Measurements from ENCODE around the gene CDH4.

The CDH4 gene

DNA sequence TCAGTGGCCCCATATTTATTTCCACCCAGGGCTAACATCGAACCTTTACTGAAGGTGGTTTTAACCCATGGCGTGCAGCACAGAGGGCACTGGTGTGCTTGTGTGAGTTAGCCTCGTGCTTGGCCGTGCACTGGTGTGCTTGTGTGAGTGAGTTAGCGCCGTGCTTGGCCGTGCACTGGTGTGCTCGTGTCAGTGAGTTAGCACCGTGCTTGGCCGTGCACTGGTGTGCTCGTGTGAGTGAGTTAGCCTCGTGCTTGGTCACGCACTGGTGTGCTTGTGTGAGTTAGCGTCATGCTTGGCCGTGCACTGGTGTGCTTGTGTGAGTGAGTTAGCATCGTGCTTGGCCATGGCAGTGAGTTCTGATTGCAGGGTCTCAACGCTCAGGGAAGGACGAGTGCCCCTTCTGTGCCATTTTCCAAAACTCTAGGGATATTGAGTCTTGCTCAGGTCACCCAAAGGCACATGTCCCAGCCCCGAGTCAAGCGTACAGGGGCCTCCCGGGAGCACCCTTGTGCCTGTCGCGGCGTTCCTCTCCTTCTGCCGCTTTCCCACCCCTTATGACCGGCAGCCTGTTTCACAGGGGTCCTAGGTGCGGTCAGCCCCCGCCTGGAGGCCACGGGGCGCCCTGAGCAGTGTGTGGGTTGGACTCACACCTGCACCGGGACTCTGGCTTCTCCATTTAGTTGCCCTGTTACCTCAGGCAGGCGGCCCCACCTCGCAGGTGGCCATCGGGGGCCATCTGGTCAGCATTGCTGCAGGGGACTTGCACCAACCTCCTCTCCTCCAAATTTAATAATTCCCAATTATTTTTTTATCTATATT, 399.1 kb downstream of the CDH4 start:
- DNase-seq (ENCODE audit: low read depth in 2 of 2), result no peak

DNA sequence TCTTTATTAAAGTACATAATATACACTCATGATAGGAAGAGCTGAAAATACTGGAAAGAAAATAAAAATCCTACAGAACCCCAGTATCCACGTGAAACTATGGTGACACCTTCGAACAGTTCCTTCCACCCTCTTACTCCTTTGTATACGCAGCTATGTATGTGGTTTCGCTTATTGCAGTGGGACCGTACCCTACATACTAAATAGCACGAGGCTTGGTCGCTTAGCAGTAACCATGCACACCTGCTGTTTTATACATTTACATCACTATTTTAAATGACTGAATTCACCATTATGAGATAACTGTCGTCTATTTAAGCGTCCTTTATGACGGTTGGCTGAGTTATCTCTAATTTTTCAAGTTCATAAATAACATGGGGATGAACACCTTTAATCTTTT, 400.1 kb downstream of the CDH4 start:
- DNase-seq (ENCODE audit: low read depth in 2 of 2), result no peak

DNA sequence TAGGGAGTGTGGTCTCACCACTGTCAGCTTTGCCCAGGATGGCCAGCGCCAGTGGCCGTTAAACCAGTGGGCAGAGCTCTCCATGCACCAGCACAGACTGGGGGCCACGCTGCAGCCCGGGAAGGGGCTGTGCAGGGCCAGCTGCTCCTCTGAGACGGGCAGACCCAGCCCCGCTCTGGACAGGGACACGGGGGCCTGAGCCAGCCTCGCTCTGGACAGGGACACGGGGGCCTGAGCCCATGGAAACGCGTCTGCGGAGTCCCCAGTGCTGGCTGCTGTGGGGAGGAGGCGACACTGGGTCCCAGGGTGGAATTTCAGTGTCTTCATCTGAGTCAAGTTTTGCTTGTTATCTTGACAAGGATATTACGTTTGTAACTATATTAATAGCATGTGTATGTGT, 402.7 kb downstream of the CDH4 start:
- DNase-seq (ENCODE audit: low read depth in 2 of 2), result no peak

DNA sequence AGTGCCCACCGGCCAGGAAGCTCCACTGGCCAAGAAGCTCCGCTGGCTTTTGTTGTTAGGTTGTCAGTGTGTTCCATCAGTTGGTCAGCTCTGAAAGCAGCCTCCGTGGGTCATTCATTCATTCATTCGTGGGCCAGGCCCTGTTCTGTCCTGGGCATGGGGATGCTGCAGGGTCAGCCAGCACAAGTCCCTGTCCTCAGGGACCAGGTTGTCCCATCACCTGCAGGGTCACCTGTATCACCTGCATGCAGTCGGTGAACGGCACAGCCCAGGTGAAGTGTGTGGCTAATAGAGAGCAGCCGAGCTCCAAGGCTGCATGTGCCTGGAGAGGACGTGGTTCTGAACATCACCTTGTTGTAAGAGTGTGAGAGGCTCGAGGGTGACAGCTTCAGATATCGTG, 403.5 kb downstream of the CDH4 start:
- no peak for DNase-seq (ENCODE audit: low read depth in 2 of 2)

DNA sequence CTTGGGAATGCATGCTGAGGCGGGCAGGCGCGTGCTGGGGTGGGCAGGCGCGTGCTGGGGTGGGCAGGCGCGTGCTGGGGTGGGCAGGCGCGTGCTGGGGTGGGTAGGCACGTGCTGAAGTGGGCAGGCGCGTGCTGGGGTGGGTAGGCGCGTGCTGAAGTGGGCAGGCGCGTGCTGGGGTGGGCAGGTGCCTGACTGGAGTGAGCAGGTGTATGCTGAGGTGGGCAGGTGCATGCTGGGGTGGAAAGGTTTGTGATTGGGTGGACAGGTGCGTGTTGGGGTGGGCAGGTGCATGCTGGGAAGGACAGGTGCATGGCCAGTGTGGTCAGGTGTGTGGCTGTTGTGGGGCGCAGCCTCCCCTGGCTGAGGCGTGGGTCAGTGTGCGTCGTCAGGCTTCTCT, 404.1 kb downstream of the CDH4 start:
- no peak for DNase-seq (ENCODE audit: low read depth in 2 of 2)

DNA sequence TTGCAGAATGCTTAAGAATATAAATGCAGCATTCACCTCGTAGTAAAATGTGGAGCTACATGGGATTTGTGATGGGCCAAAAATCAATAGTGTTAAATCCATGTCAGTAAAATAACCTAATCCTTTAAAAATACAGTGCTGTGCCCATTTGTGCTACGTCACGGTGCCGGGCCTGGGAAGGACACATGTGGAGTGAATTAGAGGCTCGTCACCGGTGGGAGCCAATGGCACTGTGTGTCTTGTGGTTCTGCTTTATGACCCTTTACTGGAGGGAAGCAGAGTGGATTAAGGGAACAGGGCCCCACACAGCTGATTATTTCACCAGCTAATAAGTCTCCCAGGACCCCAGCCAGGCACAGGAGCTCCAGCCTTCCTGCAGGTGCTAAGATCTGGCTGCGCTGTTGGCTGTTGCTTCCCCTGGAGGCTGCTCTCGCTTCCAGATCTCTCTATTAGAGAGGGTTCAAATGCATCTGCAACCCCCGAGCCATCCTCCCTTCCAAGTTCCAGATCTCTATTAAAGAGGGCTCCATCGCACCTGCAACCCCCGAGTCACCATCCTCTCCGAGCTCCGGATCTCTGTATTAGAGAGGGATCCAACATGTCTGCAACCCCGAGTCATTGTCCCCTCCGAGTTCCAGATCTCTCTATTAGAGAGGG, 405.8 kb downstream of the CDH4 start:
- DNase-seq (ENCODE audit: low read depth in 2 of 2), result no peak

DNA sequence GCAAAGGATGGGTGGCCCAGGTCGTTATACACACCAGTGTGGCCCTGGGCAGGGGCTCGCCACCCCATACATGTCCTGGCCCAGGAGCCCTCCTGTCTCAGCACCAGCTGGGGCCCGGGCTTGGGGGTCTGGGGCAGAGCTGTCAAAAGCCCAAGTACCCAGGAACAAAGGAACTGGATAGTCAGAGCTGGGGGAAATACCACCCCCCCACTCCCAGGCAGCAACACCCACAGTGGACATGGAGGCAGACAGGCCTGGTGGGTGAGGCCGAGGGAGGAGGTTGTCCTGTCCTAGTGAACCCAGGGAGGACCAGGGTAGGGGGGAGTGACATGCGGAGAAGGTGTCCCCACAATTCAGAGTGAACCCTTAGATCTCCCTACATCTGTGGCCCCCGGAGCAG, 406.5 kb downstream of the CDH4 start:
- DNase-seq (ENCODE audit: low read depth in 2 of 2), result no peak

DNA sequence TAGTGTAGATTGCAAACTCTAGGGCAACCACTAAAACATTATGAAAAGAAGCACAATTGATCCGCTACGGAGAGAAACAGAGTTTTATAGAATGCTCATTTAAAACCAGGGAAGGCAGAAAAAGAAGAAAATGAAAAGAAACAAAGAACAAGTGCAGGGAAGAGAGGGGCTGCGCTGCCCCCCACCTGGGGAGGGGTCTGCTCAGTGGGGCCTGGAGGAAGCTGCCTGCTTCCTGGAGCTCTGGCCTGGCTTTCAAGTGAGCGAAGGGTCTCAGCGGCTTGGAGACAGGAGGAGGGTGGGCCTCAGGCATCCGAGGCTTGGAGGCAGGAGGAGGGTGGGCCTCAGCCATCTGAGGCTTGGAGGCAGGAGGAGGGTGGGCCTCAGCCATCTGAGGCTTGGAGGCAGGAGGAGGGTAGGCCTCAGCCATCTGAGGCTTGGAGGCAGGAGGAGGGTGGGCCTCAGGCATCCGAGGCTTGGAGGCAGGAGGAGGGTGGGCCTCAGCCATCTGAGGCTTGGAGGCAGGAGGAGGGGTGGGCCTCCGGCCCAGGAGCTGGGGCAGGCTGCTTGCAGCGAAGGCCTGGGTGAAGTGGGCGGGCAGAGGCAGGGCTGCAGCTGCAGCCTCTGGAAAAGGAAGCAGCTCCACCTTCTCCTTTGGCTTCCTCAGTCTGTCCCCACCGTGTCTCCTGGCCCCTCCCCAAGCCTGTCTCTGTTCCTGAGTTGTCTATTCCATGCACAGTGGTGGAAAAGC, 407.4 kb downstream of the CDH4 start:
- no peak for DNase-seq (ENCODE audit: low read depth in 2 of 2)

DNA sequence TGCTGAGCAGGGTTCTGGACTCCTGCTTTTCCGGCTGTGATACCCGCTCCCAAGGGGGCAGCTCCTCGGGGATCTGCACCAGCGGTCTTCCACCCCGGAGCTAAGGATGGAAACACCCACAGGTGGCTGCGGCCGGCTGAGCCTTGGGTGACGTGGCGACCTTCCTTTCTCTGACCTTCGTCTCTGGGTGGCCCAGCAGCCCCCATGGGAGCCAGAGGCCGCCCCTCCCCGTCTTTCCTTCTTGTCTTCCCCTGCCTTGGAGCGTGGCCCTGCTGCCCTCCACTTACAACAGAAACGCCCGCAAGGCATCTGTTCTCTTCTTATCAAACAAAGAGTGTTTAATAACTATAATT, 407.9 kb downstream of the CDH4 start:
- no peak for DNase-seq (ENCODE audit: low read depth in 2 of 2)

DNA sequence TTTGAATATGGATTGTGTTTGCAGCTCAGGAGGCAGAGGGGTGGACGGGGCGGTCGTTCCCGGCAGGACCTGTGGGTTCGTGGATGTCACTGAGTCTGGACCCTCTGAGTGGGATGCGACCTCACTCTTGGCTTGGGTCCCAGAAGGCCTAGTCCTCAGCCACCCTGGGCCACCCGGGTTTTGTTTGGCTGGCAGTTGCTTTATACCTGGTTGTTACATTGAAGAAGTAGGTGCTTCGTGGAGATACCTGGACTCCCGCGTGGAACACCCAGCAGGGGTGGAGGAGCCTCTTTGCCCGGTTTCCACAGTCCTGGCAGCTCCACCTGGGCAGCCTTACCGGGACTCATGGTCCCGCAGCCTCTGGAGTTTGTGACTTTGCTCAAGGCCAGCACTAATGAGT, 408.5 kb downstream of the CDH4 start:
- DNase-seq (ENCODE audit: low read depth in 2 of 2), result no peak

DNA sequence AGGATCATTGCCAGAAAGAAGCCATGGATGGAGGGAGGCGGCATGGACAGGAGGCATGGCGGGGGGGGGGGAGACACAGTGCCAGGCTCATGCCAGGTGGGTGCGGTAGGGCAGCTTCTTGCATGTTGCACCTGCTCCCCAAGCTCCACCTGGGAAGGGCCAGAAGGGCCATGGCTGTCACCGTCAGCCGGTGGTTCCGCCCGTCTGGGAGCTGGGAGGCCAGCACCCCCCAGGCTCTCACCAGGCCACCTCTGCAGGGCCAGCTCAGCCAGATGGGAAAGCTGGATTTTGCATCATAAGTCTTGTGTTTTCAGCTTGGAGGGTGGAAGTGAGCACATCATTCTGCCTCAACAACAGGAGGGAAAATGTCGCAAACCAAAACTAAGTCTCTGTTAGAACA, 409.0 kb downstream of the CDH4 start:
- no peak for DNase-seq (ENCODE audit: low read depth in 2 of 2)

DNA sequence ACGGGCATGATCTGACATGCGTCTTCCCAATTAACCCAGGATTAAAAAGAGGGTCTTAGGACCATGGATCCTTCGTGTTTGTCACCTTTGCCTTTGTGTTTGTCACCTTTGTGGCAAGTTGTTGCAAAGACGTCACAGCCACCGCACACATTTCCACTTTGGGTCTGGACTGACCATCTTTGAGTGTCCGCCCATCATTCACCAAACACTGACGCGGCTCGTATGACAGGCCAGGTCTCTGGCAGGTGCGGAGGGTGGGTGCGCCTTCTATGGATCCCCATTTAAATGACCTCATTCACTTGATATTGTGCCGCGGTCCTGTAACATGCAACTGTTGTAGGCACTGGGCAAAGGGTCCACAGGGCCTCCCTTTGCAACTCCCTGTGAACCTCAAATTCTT, 409.5 kb downstream of the CDH4 start:
- DNase-seq (ENCODE audit: low read depth in 2 of 2), result no peak

DNA sequence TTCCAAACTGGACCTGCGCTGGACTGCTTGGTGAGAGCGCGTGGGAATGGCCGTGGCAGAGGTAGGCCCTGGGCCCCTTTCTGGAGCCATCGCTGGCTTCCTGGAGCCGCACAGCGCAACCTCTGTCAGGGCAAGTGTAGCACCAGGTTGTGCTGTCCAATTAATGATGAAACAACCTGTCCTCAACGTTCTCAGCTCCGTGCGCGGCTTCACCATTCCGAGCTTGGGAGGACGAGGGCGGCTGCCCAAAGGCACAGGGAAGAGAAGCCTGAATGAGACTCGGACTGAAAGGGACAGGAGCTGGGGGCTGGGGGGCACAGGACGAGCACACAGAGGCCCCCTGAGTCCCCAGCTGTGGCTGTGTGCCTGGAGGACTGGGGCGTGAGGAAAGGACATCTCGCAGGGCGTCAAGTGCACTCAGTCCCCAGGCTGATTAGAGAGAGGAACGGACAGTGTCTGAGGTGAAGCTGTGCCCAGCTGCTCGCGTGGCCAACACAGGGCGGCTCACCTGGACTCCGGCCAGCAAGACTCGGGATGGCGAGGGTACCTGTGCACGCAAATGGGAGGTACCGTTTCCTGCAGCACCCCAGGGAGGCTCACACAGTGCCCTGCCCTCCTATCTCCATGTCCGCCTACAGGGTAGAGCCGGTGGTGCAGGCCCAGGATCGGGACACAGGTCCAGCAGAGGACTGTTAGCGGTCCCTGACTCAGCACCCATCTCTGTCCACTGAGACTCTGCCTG, 410.3 kb downstream of the CDH4 start:
- DNase-seq (ENCODE audit: low read depth in 2 of 2), result no peak

DNA sequence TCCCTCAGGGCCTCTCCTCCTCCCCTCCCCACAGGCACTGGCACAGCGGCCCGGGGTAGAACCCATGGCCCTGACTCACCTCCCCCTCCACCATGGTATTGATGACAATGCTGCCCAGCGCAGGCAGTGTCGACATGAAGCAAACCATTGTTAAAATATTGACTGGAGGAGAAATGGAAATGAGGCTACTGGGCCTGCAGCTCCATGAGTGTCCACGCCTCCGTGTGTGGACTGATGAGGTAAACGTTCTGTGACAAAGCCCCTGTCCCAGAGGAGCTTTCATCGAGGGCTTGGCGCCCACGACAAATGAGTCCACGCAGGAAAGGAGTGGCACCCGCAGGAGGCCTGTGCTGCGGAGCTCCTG, 410.9 kb downstream of the CDH4 start:
- no peak for DNase-seq (ENCODE audit: low read depth in 2 of 2)

DNA sequence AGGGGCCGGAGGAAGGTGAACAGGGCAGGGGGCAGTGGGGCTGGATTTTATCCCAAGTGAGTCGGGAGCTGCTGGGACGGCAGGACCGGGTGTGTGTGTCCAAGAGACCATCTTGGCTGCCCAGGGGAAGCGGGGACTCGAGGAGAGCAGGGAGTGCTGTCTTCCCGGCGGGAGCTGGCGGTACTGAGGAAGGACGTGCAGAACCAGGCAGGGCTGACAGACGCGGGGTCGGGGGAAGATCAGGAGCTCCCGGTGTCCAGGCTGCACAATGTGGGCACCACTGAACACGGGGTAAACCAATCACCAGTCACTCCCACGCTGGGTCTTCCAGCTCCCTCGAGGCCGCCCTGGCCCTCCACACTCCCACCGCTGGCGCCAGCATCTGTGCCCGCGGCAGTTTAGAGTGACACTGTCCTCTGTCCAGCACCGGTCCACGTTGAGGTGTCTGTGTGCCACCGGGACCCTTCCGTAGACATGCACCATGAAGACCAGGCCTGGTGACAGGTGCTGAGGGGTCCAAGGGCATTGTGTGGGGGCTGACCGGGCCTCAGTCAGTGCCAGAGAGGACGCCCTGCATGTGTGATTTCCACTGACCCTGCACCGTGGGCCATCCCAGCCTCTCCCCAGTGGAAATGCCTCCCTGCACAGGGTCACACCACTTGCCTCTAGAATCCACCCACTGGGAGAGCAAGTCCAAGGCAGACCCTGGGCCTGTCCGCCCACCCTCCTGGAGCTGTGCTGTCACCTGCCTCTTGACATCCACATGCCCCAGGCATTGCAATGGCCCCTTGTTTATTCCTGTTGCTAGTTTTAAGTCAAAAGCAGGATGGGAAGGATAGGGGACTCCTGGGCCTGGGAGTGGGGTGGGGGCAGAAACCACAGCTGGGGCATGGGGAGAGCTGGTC, 411.7 kb downstream of the CDH4 start:
- DNase-seq (ENCODE audit: low read depth in 2 of 2), result no peak

DNA sequence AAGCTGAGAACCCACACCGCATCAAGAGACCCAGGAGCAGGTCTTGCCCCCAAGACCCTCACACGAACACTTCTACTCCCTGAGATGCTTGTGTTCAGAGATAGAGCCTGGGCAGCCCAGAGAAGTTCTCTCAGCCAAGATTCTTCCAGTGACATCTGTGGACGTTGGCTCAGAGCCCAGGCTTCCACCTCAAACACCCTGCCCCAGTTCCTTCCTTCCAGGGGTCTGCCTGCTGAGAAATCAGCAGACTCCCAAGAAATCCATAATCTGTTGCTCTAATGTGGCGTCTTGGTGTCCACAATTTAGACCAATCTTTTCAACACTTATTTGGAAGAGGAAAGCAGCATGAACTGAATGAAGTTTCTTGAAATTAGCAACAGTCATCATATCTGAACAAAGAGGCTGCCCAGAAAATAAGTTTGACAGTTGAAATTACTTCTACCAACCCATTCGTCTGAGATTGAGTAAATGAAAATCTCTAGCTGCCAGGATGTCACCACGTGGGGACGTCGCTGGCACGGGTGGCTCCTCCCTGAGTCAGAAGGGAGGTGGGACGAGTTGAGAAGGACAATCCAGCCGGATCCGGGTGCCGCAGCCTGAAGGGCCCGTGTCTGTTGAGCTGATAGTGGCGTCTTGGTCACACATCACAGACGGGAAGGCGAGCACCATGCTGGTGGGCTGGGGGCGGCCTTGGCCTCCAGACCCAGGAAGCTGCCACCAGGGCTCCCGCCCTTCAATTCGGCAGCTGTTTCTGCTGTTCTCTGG, 412.7 kb downstream of the CDH4 start:
- DNase-seq (ENCODE audit: low read depth in 2 of 2), result no peak

DNA sequence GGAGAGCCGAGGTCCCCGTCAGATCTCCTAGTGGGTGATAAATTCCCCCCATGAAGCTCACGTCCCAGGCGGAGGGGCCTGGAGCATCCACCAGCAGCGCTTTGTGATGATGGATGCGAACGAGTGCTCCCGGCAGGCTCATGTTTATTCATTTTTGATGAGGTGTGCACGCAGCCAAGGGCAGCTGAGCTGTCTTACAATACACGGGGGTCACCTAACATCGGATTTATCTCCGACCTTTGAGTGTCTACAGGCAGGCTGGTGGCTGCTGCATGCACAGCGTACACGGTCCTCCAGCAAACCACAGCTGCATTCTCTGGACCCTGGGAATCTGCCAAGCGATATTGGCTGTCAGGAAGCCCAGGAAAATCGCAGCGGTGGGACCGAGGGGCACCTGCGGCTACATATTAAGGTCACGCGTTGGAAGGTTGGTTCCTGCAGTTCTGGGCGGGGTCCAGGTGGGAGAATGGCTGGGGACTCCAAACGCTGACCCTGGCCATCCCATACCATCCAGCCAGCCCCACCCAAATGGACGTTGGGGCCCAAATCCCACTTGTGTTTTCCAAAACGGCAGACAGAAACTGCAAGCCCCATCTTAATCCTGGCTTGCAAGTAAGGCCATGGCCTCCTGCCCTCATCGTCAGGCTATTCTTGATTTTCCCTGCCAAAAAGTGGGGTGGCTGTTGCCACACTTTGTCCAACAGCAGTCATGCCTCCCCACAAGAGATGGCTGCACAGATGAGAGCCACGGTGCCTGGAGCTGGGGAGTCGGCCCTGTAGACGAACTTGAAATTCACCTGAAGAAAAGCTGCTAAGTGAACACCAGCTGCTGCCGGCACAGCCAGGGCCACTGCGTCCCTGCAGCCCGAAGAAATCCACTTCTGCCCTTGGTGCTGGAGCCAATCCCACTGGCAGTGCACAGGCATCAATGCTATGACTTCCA, 413.7 kb downstream of the CDH4 start:
- no peak for DNase-seq (ENCODE audit: low read depth in 2 of 2)

DNA sequence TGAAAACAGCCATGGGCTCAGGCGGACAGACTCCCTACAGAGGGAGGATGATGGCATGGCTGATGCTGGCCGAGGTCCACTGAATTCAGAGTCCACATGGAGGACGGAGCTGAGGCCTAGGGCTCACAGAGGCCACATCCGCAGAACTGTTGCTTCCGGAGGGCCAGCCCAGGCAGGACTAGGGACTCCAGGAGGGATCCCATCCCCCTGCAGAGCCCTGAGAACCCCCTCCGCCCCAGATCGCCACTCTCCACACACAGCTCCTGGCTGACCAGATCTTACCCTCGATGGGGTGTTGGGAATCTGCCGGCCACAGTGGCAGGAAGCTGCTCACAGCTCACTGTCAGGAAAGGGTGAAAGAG, 414.4 kb downstream of the CDH4 start:
- DNase-seq (ENCODE audit: low read depth in 2 of 2), result no peak

DNA sequence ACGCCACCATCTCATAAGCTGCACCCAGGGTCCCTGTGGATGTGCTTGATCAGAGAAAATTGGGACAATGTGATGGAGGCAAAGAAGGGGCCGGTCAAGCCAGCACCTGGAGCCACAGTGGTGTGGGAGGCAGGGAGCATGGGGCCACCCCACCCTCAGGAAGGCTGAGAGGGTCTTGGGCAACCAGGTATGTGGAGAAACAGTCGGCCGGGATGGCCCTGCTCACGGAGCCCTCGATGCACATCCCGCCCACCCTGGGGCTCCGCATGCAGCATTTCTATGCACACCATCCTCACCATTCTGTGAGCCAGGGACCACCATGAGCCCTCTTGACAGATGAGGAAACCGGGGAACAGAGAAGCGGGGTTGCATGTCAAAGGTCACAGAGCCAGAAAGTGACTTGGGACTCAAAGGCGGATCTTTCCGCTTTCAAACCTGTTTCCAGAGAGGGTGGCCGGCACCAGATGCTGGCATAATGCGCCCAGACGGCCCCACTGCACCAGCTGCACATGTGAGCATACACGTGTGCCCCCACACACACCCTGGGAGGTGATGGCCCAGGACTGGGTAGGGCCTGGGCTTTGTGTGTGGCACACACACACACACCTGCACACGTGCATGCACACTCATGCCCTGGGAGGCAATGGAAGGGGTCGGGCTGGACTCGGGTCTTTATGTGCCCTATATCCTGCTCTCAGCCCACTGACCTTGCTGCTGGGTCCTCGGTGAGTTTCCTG, 415.2 kb downstream of the CDH4 start:
- DNase-seq (ENCODE audit: low read depth in 2 of 2), result no peak
